ENCODE results near the gene SENP2. TPM values are rescaled to one million over a fixed set of nuclear protein-coding genes. Genes with fewer than 3 reads are reported as not detected.
"Not testable (repeated sequence)": the region's sequence is repeated elsewhere in the genome, so short reads cannot be mapped to it uniquely, and the experiment has no call there.

Gene SENP2
- total RNA-seq, 1 donor, result 24.6 TPM

DNA sequence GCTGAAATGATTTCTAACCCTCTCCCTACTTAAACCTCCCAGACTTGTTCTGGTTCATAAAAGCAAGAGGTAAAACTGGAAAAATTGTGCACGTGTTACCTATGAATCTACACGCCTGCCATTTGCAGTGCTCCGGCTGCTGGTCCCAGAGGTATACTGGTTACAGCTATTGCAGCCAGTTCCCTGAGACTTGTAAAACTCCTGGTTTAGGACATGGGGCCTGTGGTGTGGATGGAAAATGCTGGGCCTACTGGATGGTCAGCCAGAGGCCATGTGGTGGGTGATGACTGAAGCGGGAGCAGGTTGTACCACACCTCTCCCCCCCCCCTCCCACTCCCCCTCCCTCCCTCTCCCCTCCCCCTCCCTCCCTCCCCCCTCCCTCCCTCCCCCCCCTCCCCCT is 45.0 kb downstream of the SENP2 start:
- H2AFZ ChIP-seq (ENCODE audit: low read length), result no peak overlapping the region
- no peaks in the 10 kb centered on the region for H3K27me3 ChIP-seq (ENCODE audit: insufficient read depth, low read length)
- H4K20me1 ChIP-seq (ENCODE audit: insufficient read depth, low read length), result no peaks in the 10 kb centered on the region
- no peak overlapping the region for H3K4me3 ChIP-seq (ENCODE audit: insufficient read depth, low read length)
- DNase-seq (ENCODE audit: insufficient read length, low spot score, missing footprints), result no peak
- H3K36me3 ChIP-seq (ENCODE audit: insufficient read depth, low read length), result peaks cover 7% of the 10 kb centered on the region
- no peak for TF ChIP-seq CTCF (IDR thresholded peaks at IDR 0.05; ENCODE audit: extremely low read depth, low read depth, low read length)
- peak overlapping the region; percentile 9 for H3K27ac ChIP-seq (ENCODE audit: low read depth, low read length)
- no peaks in the 10 kb centered on the region for H3K79me2 ChIP-seq (ENCODE audit: insufficient read depth, low read length)
- no peak overlapping the region for H3K4me2 ChIP-seq (ENCODE audit: insufficient read depth, low read length)
- no peaks in the 10 kb centered on the region for H3K9me3 ChIP-seq (ENCODE audit: low read depth, low read length)
- H3K4me1 ChIP-seq (ENCODE audit: insufficient read depth, low read length), result peaks cover 16% of the 10 kb centered on the region

- Histone ChIP-seq H3K4me3 (ENCODE audit: insufficient read depth, low read length) (no peak overlapping the region), H3K27me3 (ENCODE audit: insufficient read depth, low read length) (no peaks in the 10 kb centered on the region), H3K79me2 (ENCODE audit: insufficient read depth, low read length) (no peaks in the 10 kb centered on the region), H3K4me2 (ENCODE audit: insufficient read depth, low read length) (no peak overlapping the region), H3K36me3 (ENCODE audit: insufficient read depth, low read length) (peaks cover 5% of the 10 kb centered on the region), H3K27ac (ENCODE audit: low read depth, low read length) (no peak overlapping the region), H3K4me1 (ENCODE audit: insufficient read depth, low read length) (peaks cover 16% of the 10 kb centered on the region), H4K20me1 (ENCODE audit: insufficient read depth, low read length) (no peaks in the 10 kb centered on the region), H2AFZ (ENCODE audit: low read length) (no peak overlapping the region), H3K9me3 (ENCODE audit: low read depth, low read length) (no peaks in the 10 kb centered on the region)
- DNase-seq (ENCODE audit: insufficient read length, low spot score, missing footprints), result peak; percentile 51
- TF ChIP-seq CTCF (IDR thresholded peaks at IDR 0.05; ENCODE audit: extremely low read depth, low read depth, low read length), result no peak
Observed at GRCh38 chr3:185631508-185632206, 45.6 kb downstream of the SENP2 start.

DNA sequence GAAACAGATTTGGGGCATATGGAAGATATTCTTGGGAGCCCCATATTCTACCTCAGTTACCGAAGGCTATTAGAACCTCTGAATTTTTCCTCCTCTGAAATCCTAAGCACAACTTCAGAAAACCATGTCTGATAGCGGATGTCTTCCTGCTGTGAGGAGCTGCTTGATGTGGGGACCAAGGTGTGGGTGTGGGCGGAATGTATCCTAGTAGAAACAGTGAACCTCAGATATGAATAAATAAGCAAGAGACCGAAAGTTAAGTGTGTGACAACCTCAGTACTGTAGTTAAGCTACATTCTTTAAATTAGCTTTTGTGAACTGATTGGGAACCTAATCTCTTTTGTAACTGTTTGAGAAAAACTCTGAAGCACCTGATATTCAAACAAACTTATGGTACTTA is 46.9 kb downstream of the SENP2 start:
- no peaks in the 10 kb centered on the region for H3K79me2 ChIP-seq (ENCODE audit: insufficient read depth, low read length)
- no peak for DNase-seq (ENCODE audit: insufficient read length, low spot score, missing footprints)
- no peak overlapping the region for H3K27ac ChIP-seq (ENCODE audit: low read depth, low read length)
- H2AFZ ChIP-seq (ENCODE audit: low read length), result no peak overlapping the region
- H3K4me1 ChIP-seq (ENCODE audit: insufficient read depth, low read length), result peaks cover 16% of the 10 kb centered on the region
- TF ChIP-seq CTCF (IDR thresholded peaks at IDR 0.05; ENCODE audit: extremely low read depth, low read depth, low read length), result no peak
- H3K4me3 ChIP-seq (ENCODE audit: insufficient read depth, low read length), result no peak overlapping the region
- H3K9me3 ChIP-seq (ENCODE audit: low read depth, low read length), result no peaks in the 10 kb centered on the region
- no peaks in the 10 kb centered on the region for H3K27me3 ChIP-seq (ENCODE audit: insufficient read depth, low read length)
- no peaks in the 10 kb centered on the region for H4K20me1 ChIP-seq (ENCODE audit: insufficient read depth, low read length)
- no peak overlapping the region for H3K4me2 ChIP-seq (ENCODE audit: insufficient read depth, low read length)
- no peaks in the 10 kb centered on the region for H3K36me3 ChIP-seq (ENCODE audit: insufficient read depth, low read length)

DNA sequence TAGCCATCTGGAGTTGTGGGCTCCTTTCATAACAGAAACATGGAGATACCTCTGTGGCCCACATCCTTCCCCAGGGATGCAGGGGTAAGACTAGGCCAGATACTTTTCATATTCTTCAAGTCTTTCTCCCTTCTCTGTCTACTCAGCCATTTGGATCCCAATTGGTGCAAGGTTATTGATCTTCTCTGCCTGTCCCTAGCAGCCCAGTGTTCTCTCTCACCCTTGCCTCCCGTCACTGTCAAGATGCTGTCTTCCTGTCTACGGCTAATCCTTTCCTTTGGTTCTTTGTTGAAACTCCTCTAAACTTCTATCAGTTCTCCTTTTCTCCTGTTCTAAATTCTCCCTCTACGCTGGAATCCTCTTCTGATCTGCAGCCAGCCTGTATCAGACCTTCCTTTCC is 51.3 kb downstream of the SENP2 start:
- no peak for DNase-seq (ENCODE audit: insufficient read length, low spot score, missing footprints)
- Histone ChIP-seq H3K4me1 (ENCODE audit: insufficient read depth, low read length) (no peaks in the 10 kb centered on the region), H3K27me3 (ENCODE audit: insufficient read depth, low read length) (no peaks in the 10 kb centered on the region), H3K27ac (ENCODE audit: low read depth, low read length) (no peak overlapping the region), H3K9me3 (ENCODE audit: low read depth, low read length) (no peaks in the 10 kb centered on the region), H3K36me3 (ENCODE audit: insufficient read depth, low read length) (no peaks in the 10 kb centered on the region), H3K4me3 (ENCODE audit: insufficient read depth, low read length) (no peak overlapping the region), H4K20me1 (ENCODE audit: insufficient read depth, low read length) (no peaks in the 10 kb centered on the region), H3K79me2 (ENCODE audit: insufficient read depth, low read length) (no peaks in the 10 kb centered on the region), H2AFZ (ENCODE audit: low read length) (no peak overlapping the region), H3K4me2 (ENCODE audit: insufficient read depth, low read length) (no peak overlapping the region)
- no peak for TF ChIP-seq CTCF (IDR thresholded peaks at IDR 0.05; ENCODE audit: extremely low read depth, low read depth, low read length)

DNA sequence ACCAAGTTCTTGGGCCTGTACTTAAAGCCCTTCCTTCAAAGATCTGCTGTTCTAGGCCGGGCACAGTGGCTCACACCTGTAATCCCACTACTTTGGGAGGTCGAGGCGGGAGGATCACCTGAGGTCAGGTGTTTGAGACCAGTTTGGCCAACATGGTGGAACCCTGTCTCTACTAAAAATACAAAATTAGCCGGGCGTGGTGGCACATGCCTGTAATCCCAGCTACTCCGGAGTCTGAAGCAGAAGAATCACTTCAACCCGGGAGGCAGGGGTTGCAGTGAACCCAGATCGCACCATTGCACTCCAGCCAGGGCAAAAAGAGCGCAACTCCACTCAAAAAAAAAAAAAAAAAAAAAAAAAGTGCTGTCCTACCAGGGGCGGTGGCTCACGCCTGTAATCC is 52.6 kb downstream of the SENP2 start:
- H3K4me1 ChIP-seq (ENCODE audit: insufficient read depth, low read length); H3K4me2 ChIP-seq (ENCODE audit: insufficient read depth, low read length); H3K4me3 ChIP-seq (ENCODE audit: insufficient read depth, low read length); H3K27ac ChIP-seq (ENCODE audit: low read depth, low read length); H3K27me3 ChIP-seq (ENCODE audit: insufficient read depth, low read length); H3K9me3 ChIP-seq (ENCODE audit: low read depth, low read length); H2AFZ ChIP-seq (ENCODE audit: low read length); DNase-seq (ENCODE audit: insufficient read length, low spot score, missing footprints); H3K36me3 ChIP-seq (ENCODE audit: insufficient read depth, low read length); H4K20me1 ChIP-seq (ENCODE audit: insufficient read depth, low read length); H3K79me2 ChIP-seq (ENCODE audit: insufficient read depth, low read length): not testable (repeated sequence)

Data from osteoblast (primary cell).